K562 (cell line): ENCODE results near the gene PRR14. TPM values are rescaled to one million over a fixed set of nuclear protein-coding genes. Genes with fewer than 3 reads are reported as not detected.

Source experiments
- ASH1L ChIP-seq: fragments of 450-650 bp; IDR thresholded peaks from 2 replicates; pipeline ENCODE4 v1.6.1; 2018; ENCODE audit warnings: borderline replicate concordance, mild to moderate bottlenecking, low read depth; ENCODE audit not compliant: partially characterized antibody
- ETV1 ChIP-seq: fragments of 450-650 bp; conservative IDR thresholded peaks from 2 replicates; pipeline ENCODE4 v1.6.1; 2016; ENCODE audit warnings: missing genetic modification characterization, control low read depth, low read depth, missing compliant biosample characterization
- GMEB1 ChIP-seq: fragments of 250-450 bp; sonication (Bioruptor Pico); IDR thresholded peaks from 2 replicates; pipeline ENCODE4 v1.4.0; 2020; ENCODE audit warnings: mild to moderate bottlenecking
- GTF2A2 ChIP-seq: IDR thresholded peaks from 2 replicates; pipeline ENCODE4 v1.6.1; 2016; ENCODE audit warnings: mild to moderate bottlenecking, missing genetic modification characterization, missing compliant biosample characterization
- POU5F1 ChIP-seq: fragments of 150-350 bp; IDR thresholded peaks from 2 replicates; pipeline ENCODE4 v1.6.1; 2014; ENCODE audit warnings: borderline replicate concordance, low read length, low read depth, mild to moderate bottlenecking; ENCODE audit not compliant: partially characterized antibody
- PYGO2 ChIP-seq: fragments of 450-650 bp; IDR thresholded peaks from 2 replicates; pipeline ENCODE4 v1.6.1; 2016; ENCODE audit warnings: mild to moderate bottlenecking, missing genetic modification characterization, moderate library complexity, missing compliant biosample characterization
- TFE3 ChIP-seq: fragments of 450-650 bp; formaldehyde crosslinking; IDR thresholded peaks from 2 replicates; pipeline ENCODE4 v1.4.0; 2020; ENCODE audit warnings: mild to moderate bottlenecking, mixed read lengths
- ZBTB40 ChIP-seq, 2 experiments: fragments of 450-650 bp in 1 of 2; sonication (generic) in 1 of 2; formaldehyde crosslinking in 1 of 2; IDR thresholded peaks; 2 replicates each; pipeline versions ENCODE4 v1.7.1 to v1.9.0; 2016 to 2022; ENCODE audit warnings: inconsistent platforms in 1 of 2, mild to moderate bottlenecking in 1 of 2, missing genetic modification reagents in 1 of 2
- ZNF239 ChIP-seq: fragments of 250-450 bp; sonication (Bioruptor Pico); IDR thresholded peaks from 2 replicates; pipeline ENCODE4 v1.4.0; 2020; ENCODE audit warnings: mild to moderate bottlenecking
- ZNF695 ChIP-seq: fragments of 450-650 bp; formaldehyde crosslinking; IDR thresholded peaks from 2 replicates; pipeline ENCODE4 v1.4.0; 2020; ENCODE audit warnings: mild to moderate bottlenecking, moderate library complexity
- ZNF766 ChIP-seq: fragments of 200-800 bp; sonication (Bioruptor generic); conservative IDR thresholded peaks from 2 replicates; pipeline ENCODE4 v1.6.1; 2016; ENCODE audit warnings: missing genetic modification characterization, missing compliant biosample characterization
- polyA plus RNA-seq, 8 experiments: library from polyadenylated mRNA; depleted of rRNA in 4 of 8; stranded (reverse) in 5 of 8; unstranded in 3 of 8; fragments of >200 nt; fragmentation: Nextera tagmentation in 2 of 8; fragmentation: Illumina TruSeq in 1 of 8; extraction: Ambion mirVana in 2 of 8; extraction: Trizol in 1 of 8; gene quantifications; 2 replicates each; pipeline versions ENCODE4 v1.2.1 to v1.2.3, GENCODE V29; 2011 to 2014; ENCODE audit warnings: inconsistent platforms in 1 of 8, missing spikeins in 1 of 8
- total RNA-seq, 7 experiments: library from RNA; depleted of rRNA in 6 of 7; stranded (reverse); fragments of >200 nt in 6 of 7; fragmentation: Illumina TruSeq in 2 of 7; extraction: Trizol in 2 of 7; gene quantifications; 2 replicates each; pipeline versions ENCODE4 v1.2.1 to v1.2.3, GENCODE V29; 2011 to 2021; ENCODE audit warnings: low replicate concordance in 1 of 7

The PRR14 gene
- total and polyA plus RNA-seq, 9 of the 15 experiments (the other 6 are each of a cell fraction or from before 2014, with no cell fraction given): 2.2 to 63.1 (median 11.5) TPM

GRCh38 chr16:30650369-30651123 is at the start of gene PRR14 (continued):
- TF ChIP-seq ZBTB40 (IDR thresholded peaks at IDR 0.05): peak; percentile 75
- no peak for TF ChIP-seq ZBTB40 (CRISPR knock-in tag; IDR thresholded peaks at IDR 0.05)
- peak; percentile 95 for TF ChIP-seq ZNF766 (CRISPR knock-in tag)
- TF ChIP-seq GTF2A2 (tag): no peak
- peak; percentile 77 for TF ChIP-seq POU5F1
- no peak for TF ChIP-seq TFE3 (CRISPR knock-in tag)
- TF ChIP-seq GMEB1: peak; percentile 61
- TF ChIP-seq ZNF695 (CRISPR knock-in tag): no peak
- 0 out of 2 replicates have a peak, but pooled peaks have one; percentile 37 for TF ChIP-seq ETV1 (tag)
- TF ChIP-seq ZNF239: 0 out of 2 replicates have a peak, but pooled peaks have one; percentile 12
- peak; percentile 60; the same call in 1 of the 2 replicates for TF ChIP-seq PYGO2 (tag)
- TF ChIP-seq ASH1L: peak; percentile 99
